Measurements from ENCODE around the gene MLLT11.
A peak's percentile ranks its signal among the peaks of the same experiment; 100 is the strongest.

Gene MLLT11

GRCh38 chr1:151049458-151049857, 10.7 kb upstream of the MLLT11 start:
- DNase-seq (ENCODE audit: low read depth, low spot score) = no peak
- H3K9ac ChIP-seq (ENCODE audit: insufficient read length) = no peak overlapping the region
- peaks cover 19% of the 10 kb centered on the region; the same call in 1 of the 2 replicates for H3K36me3 ChIP-seq (ENCODE audit: insufficient read depth, low read length)
- no peak overlapping the region for H3K27ac ChIP-seq
- no peaks in the 10 kb centered on the region for H3K9me3 ChIP-seq (ENCODE audit: low read depth, low read length)
- no peak overlapping the region for H3K4me3 ChIP-seq
- TF ChIP-seq EZH2 (IDR thresholded peaks at IDR 0.05) (no peak), POLR2AphosphoS5 (IDR thresholded peaks at IDR 0.05; ENCODE audit: borderline replicate concordance, low read depth, low read length) (no peak)

- Histone ChIP-seq H3K27ac (no peak overlapping the region), H3K4me3 (no peak overlapping the region), H3K9ac (ENCODE audit: insufficient read length) (no peak overlapping the region), H3K36me3 (ENCODE audit: insufficient read depth, low read length) (peaks cover 26% of the 10 kb centered on the region), H3K9me3 (ENCODE audit: low read depth, low read length) (no peaks in the 10 kb centered on the region)
- TF ChIP-seq FOXP2 (optimal IDR thresholded peaks at IDR 0.05; ENCODE audit: control extremely low read depth, extremely low read length, insufficient read depth) (no peak), EZH2 (IDR thresholded peaks at IDR 0.05) (no peak), POLR2AphosphoS5 (IDR thresholded peaks at IDR 0.05; ENCODE audit: borderline replicate concordance, low read depth, low read length) (peak; percentile 26; the same call in 1 of the 2 replicates)
- no peak for DNase-seq (ENCODE audit: low read depth, low spot score)
Observed at GRCh38 chr1:151050051-151050688, 10.0 kb upstream of the MLLT11 start.

GRCh38 chr1:151051356-151052009, 8.7 kb upstream of the MLLT11 start:
- H3K27ac ChIP-seq = no peak overlapping the region
- H3K9ac ChIP-seq (ENCODE audit: insufficient read length) = no peak overlapping the region
- H3K9me3 ChIP-seq (ENCODE audit: low read depth, low read length) = no peaks in the 10 kb centered on the region
- H3K4me3 ChIP-seq = no peak overlapping the region
- peaks cover 39% of the 10 kb centered on the region for H3K36me3 ChIP-seq (ENCODE audit: insufficient read depth, low read length)
- peak; percentile 16; the same call in 1 of the 2 replicates for TF ChIP-seq POLR2AphosphoS5 (IDR thresholded peaks at IDR 0.05; ENCODE audit: borderline replicate concordance, low read depth, low read length)
- TF ChIP-seq FOXP2 (optimal IDR thresholded peaks at IDR 0.05; ENCODE audit: control extremely low read depth, extremely low read length, insufficient read depth) = no peak
- DNase-seq (ENCODE audit: low read depth, low spot score) = no peak

- H3K4me3 ChIP-seq = no peak overlapping the region
- no peak for TF ChIP-seq FOXP2 (optimal IDR thresholded peaks at IDR 0.05; ENCODE audit: control extremely low read depth, extremely low read length, insufficient read depth)
- TF ChIP-seq POLR2AphosphoS5 (IDR thresholded peaks at IDR 0.05; ENCODE audit: borderline replicate concordance, low read depth, low read length) = no peak
- no peak for TF ChIP-seq EZH2 (IDR thresholded peaks at IDR 0.05)
- no peak for DNase-seq (ENCODE audit: low read depth, low spot score)
- no peak overlapping the region for H3K9ac ChIP-seq (ENCODE audit: insufficient read length)
- H3K9me3 ChIP-seq (ENCODE audit: low read depth, low read length) = no peaks in the 10 kb centered on the region
- peaks cover 43% of the 10 kb centered on the region for H3K36me3 ChIP-seq (ENCODE audit: insufficient read depth, low read length)
- H3K27ac ChIP-seq = no peak overlapping the region
Observed at GRCh38 chr1:151054971-151055547, 5.1 kb upstream of the MLLT11 start.

- no peak overlapping the region for H3K4me3 ChIP-seq
- no peak for TF ChIP-seq POLR2AphosphoS5 (IDR thresholded peaks at IDR 0.05; ENCODE audit: borderline replicate concordance, low read depth, low read length)
- no peak for TF ChIP-seq EZH2 (IDR thresholded peaks at IDR 0.05)
- TF ChIP-seq FOXP2 (optimal IDR thresholded peaks at IDR 0.05; ENCODE audit: control extremely low read depth, extremely low read length, insufficient read depth) = no peak
- H3K27ac ChIP-seq = no peak overlapping the region
- no peak for DNase-seq (ENCODE audit: low read depth, low spot score)
- no peak overlapping the region for H3K9ac ChIP-seq (ENCODE audit: insufficient read length)
- peaks cover 43% of the 10 kb centered on the region for H3K36me3 ChIP-seq (ENCODE audit: insufficient read depth, low read length)
- no peaks in the 10 kb centered on the region for H3K9me3 ChIP-seq (ENCODE audit: low read depth, low read length)
Observed at GRCh38 chr1:151055581-151055980, 4.6 kb upstream of the MLLT11 start.

- Histone ChIP-seq H3K9me3 (ENCODE audit: low read depth, low read length) (no peaks in the 10 kb centered on the region), H3K36me3 (ENCODE audit: insufficient read depth, low read length) (peaks cover 43% of the 10 kb centered on the region), H3K4me3 (no peak overlapping the region), H3K9ac (ENCODE audit: insufficient read length) (no peak overlapping the region), H3K27ac (no peak overlapping the region)
- no peak for TF ChIP-seq FOXP2 (optimal IDR thresholded peaks at IDR 0.05; ENCODE audit: control extremely low read depth, extremely low read length, insufficient read depth)
- TF ChIP-seq POLR2AphosphoS5 (IDR thresholded peaks at IDR 0.05; ENCODE audit: borderline replicate concordance, low read depth, low read length) = no peak
- no peak for TF ChIP-seq EZH2 (IDR thresholded peaks at IDR 0.05)
- no peak for DNase-seq (ENCODE audit: low read depth, low spot score)
Observed at GRCh38 chr1:151056149-151056548, 4.0 kb upstream of the MLLT11 start.

- H3K4me3 ChIP-seq = peak overlapping the region; percentile 97
- no peak for TF ChIP-seq FOXP2 (optimal IDR thresholded peaks at IDR 0.05; ENCODE audit: control extremely low read depth, extremely low read length, insufficient read depth)
- TF ChIP-seq POLR2AphosphoS5 (IDR thresholded peaks at IDR 0.05; ENCODE audit: borderline replicate concordance, low read depth, low read length) = no peak
- no peak for TF ChIP-seq EZH2 (IDR thresholded peaks at IDR 0.05)
- H3K36me3 ChIP-seq (ENCODE audit: insufficient read depth, low read length) = peaks cover 41% of the 10 kb centered on the region
- H3K9ac ChIP-seq (ENCODE audit: insufficient read length) = peak overlapping the region; percentile 89
- DNase-seq (ENCODE audit: low read depth, low spot score) = no peak
- H3K27ac ChIP-seq = 0 out of 2 replicates have a peak overlapping the region, but pooled peaks have one; percentile 21
- no peaks in the 10 kb centered on the region for H3K9me3 ChIP-seq (ENCODE audit: low read depth, low read length)
Observed at GRCh38 chr1:151058692-151059091, 1.5 kb upstream of the MLLT11 start.

- H3K9me3 ChIP-seq (ENCODE audit: low read depth, low read length) = no peaks in the 10 kb centered on the region
- DNase-seq (ENCODE audit: low read depth, low spot score) = no peak
- H3K27ac ChIP-seq = peak within 1 kb of the TSS; percentile 77
- H3K4me3 ChIP-seq = peak within 1 kb of the TSS; percentile 97
- TF ChIP-seq FOXP2 (optimal IDR thresholded peaks at IDR 0.05; ENCODE audit: control extremely low read depth, extremely low read length, insufficient read depth) = no peak
- no peak for TF ChIP-seq EZH2 (IDR thresholded peaks at IDR 0.05)
- TF ChIP-seq POLR2AphosphoS5 (IDR thresholded peaks at IDR 0.05; ENCODE audit: borderline replicate concordance, low read depth, low read length) = peak; percentile 91
- H3K36me3 ChIP-seq (ENCODE audit: insufficient read depth, low read length) = peaks cover 35% of the 10 kb centered on the region
- H3K9ac ChIP-seq (ENCODE audit: insufficient read length) = peak within 1 kb of the TSS; percentile 89
Observed at GRCh38 chr1:151059109-151060006, 839 bp upstream of the MLLT11 start, which contains the start of gene CDC42SE1. CDC42SE1 (minus strand) TSS chr1:151059622; CDS start chr1:151055730, 3,892 bp downstream.
